ENCODE results near the gene KCNA10.

DNA sequence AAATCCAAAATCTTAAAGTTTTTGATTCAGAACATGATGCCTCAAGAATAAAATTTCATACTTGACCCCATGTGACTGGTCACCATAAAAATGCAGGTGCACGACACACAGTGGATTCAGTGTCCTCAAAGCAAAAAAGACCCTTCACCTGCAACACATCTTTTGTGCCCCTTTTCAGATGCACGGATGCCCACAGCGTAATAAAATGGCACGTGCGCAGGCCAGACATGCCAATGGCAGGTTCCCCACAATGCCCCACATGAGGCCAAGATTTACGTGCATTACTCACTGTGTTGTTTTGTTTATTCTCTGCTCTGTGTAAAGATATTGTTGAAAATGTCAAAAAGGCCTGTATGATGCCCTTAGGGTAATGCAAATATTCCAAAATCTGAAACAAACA, 9.3 kb downstream of the KCNA10 start:
- TF ChIP-seq, protein P1, sequence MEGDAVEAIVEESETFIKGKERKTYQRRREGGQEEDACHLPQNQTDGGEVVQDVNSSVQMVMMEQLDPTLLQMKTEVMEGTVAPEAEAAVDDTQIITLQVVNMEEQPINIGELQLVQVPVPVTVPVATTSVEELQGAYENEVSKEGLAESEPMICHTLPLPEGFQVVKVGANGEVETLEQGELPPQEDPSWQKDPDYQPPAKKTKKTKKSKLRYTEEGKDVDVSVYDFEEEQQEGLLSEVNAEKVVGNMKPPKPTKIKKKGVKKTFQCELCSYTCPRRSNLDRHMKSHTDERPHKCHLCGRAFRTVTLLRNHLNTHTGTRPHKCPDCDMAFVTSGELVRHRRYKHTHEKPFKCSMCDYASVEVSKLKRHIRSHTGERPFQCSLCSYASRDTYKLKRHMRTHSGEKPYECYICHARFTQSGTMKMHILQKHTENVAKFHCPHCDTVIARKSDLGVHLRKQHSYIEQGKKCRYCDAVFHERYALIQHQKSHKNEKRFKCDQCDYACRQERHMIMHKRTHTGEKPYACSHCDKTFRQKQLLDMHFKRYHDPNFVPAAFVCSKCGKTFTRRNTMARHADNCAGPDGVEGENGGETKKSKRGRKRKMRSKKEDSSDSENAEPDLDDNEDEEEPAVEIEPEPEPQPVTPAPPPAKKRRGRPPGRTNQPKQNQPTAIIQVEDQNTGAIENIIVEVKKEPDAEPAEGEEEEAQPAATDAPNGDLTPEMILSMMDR (IDR thresholded peaks at IDR 0.05), result no peak
- no peak for TF ChIP-seq POLR2A (IDR thresholded peaks at IDR 0.05)

All from right lobe of liver (tissue), 4 donors.